Hepatocyte (in vitro differentiated cells): ENCODE data around the gene AKR1D1.

ENCODE experiments used
- EZH2 ChIP-seq: fragments of 200-600 bp; sonication (generic); IDR thresholded peaks from 2 replicates; pipeline ENCODE4 v1.6.1; 2016; ENCODE audit warnings: antibody characterized with exemption, mild to moderate bottlenecking, borderline replicate concordance
- EZH2phosphoT487 ChIP-seq: fragments of 200-600 bp; sonication (generic); IDR thresholded peaks from one replicate; pipeline ENCODE4 v1.6.1; 2018; ENCODE audit warnings: antibody characterized with exemption, mild to moderate bottlenecking, low read depth, moderate library complexity; ENCODE audit not compliant: unreplicated experiment, severe bottlenecking
- TF ChIP-seq, protein P1 (sequence below): fragments of 200-600 bp; sonication (generic); IDR thresholded peaks from 2 replicates; pipeline ENCODE4 v1.5.1; 2016; ENCODE audit warnings: antibody characterized with exemption, mild to moderate bottlenecking; ENCODE audit not compliant: poor library complexity

DNA sequence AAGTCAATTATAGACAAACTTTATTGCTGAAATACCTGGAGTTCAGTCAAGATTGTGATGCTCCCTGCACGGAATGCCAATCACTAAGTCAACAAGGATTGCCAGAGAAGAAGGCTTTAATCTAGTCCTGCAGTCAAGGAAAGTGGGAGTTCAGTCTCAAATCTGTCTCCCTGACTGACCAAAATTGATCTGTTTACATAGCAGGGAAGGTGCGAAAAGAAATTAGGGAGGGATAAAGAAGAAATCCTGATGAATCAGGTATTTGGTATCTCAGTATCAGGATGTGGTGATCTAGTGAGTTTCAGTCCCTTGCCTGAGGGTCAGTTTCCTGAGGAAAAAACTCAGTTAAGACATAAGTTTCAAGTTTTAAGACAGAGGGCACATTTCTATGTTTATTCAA is 2.1 kb upstream of the AKR1D1 start:
- no peak for TF ChIP-seq EZH2
- TF ChIP-seq, protein P1, sequence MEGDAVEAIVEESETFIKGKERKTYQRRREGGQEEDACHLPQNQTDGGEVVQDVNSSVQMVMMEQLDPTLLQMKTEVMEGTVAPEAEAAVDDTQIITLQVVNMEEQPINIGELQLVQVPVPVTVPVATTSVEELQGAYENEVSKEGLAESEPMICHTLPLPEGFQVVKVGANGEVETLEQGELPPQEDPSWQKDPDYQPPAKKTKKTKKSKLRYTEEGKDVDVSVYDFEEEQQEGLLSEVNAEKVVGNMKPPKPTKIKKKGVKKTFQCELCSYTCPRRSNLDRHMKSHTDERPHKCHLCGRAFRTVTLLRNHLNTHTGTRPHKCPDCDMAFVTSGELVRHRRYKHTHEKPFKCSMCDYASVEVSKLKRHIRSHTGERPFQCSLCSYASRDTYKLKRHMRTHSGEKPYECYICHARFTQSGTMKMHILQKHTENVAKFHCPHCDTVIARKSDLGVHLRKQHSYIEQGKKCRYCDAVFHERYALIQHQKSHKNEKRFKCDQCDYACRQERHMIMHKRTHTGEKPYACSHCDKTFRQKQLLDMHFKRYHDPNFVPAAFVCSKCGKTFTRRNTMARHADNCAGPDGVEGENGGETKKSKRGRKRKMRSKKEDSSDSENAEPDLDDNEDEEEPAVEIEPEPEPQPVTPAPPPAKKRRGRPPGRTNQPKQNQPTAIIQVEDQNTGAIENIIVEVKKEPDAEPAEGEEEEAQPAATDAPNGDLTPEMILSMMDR, result no peak
- TF ChIP-seq EZH2phosphoT487, result no peak
